Neutrophil (primary cell): ENCODE results near the gene RTKN2.

Source experiments
- H3K27ac ChIP-seq: fragments of 200-600 bp; sonication (generic); 2 replicates; pipeline ENCODE4 v1.5.1; 2016; ENCODE audit warnings: mild to moderate bottlenecking, moderate library complexity
- H3K27me3 ChIP-seq: fragments of 200-600 bp; sonication (generic); 2 replicates; pipeline ENCODE4 v1.6.0; 2016; ENCODE audit warnings: mild to moderate bottlenecking
- H3K36me3 ChIP-seq: fragments of 200-600 bp; sonication (generic); 2 replicates; pipeline ENCODE4 v1.5.1; 2017
- H3K4me1 ChIP-seq, 2 experiments: fragments of 200-600 bp in 1 of 2; sonication (generic) in 1 of 2; 1 replicate in 1 of 2; 2 replicates in 1 of 2; pipeline versions ENCODE4 v1.5.1 to v1.6.1; 2013 to 2016; ENCODE audit warnings: low read depth in 1 of 2, low read length in 1 of 2, mild to moderate bottlenecking in 1 of 2, moderate library complexity in 1 of 2; ENCODE audit not compliant: control insufficient read depth in 1 of 2, insufficient read depth in 1 of 2
- H3K4me3 ChIP-seq, 2 experiments: fragments of 200-600 bp in 1 of 2; sonication (generic) in 1 of 2; 1 replicate in 1 of 2; 2 replicates in 1 of 2; pipeline ENCODE4 v1.5.1; 2013 to 2016; ENCODE audit warnings: low read depth in 1 of 2, low read length in 1 of 2, mild to moderate bottlenecking in 1 of 2, moderate library complexity in 1 of 2
- H3K9me3 ChIP-seq: fragments of 200-600 bp; sonication (generic); 2 replicates; pipeline ENCODE4 v1.5.1; 2016
- TF ChIP-seq, protein P1 (sequence below): fragments of 200-600 bp; sonication (generic); IDR thresholded peaks from 2 replicates; pipeline ENCODE4 v1.5.1; 2016; ENCODE audit warnings: antibody characterized with exemption

RTKN2 gene

DNA sequence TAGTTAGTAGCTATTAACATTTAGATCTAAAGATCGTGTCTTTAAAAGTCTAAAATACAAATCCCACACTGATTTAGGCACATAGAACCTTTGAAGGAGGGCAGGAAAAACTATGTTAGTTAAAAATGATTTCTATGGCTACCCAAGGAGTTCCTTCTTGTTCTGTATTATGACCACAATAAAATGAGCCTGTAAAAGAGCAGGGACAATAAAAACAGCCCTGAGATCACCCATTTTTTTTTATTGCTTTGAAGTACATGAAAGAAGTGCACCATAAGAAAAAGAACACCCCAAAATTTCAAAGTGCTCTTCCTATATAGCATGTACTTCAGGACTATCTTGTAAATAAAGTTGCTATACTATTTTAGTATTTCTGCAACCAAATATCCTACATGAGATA, 29.8 kb downstream of the RTKN2 start:
- no peak overlapping the region for H3K27ac ChIP-seq
- peaks cover 14 to 16% of the 10 kb centered on the region in 2 experiments for H3K4me1 ChIP-seq

DNA sequence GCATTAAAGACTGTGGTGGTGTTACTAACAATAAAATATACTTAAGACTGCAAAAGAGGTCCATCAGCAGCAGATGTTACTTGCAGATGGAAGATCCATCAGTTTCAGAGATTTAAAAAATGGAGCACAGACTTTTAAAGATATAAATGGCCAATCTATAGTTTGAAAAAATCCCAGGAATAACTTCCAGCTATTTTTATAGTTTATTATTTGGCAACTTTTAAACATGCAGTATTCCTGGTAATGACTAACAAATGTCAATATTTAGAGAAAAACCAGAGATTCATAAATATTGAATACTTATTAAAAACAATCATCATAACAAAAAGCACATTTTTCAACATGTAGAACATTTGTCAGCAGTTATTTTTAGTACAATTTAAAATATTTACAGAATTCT, 30.7 kb downstream of the RTKN2 start:
- Histone ChIP-seq H3K27ac (no peak overlapping the region), H3K4me1 (peaks cover 5 to 7% of the 10 kb centered on the region in 2 experiments)
- TF ChIP-seq, protein P1, sequence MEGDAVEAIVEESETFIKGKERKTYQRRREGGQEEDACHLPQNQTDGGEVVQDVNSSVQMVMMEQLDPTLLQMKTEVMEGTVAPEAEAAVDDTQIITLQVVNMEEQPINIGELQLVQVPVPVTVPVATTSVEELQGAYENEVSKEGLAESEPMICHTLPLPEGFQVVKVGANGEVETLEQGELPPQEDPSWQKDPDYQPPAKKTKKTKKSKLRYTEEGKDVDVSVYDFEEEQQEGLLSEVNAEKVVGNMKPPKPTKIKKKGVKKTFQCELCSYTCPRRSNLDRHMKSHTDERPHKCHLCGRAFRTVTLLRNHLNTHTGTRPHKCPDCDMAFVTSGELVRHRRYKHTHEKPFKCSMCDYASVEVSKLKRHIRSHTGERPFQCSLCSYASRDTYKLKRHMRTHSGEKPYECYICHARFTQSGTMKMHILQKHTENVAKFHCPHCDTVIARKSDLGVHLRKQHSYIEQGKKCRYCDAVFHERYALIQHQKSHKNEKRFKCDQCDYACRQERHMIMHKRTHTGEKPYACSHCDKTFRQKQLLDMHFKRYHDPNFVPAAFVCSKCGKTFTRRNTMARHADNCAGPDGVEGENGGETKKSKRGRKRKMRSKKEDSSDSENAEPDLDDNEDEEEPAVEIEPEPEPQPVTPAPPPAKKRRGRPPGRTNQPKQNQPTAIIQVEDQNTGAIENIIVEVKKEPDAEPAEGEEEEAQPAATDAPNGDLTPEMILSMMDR = no peak

More for the DNA sequence above, 29.8 kb downstream of the RTKN2 start:
- Histone ChIP-seq H3K36me3 (no peaks in the 10 kb centered on the region), H3K9me3 (no peaks in the 10 kb centered on the region), H3K27me3 (no peaks in the 10 kb centered on the region), H3K4me3 (no peak overlapping the region)
- TF ChIP-seq, protein P1 = no peak

DNA sequence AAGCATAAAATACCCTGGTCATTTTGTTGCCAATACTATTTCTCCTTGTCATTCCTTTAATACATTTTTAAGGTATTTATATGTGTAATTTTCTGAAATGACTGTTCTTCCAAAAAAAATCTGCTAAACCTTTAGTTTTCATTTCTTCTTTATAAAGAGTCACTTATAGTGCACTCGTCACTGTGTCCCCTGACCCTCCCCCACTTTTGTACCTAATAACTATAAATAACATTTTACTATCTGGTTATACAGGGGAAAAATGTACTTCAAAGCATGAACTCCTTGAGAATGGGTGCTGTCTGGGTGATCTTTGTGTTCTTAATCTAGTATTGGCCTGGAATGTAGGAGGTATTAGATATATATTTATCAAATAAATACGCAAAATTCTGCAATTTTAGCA, 31.1 kb downstream of the RTKN2 start:
- TF ChIP-seq, protein P1 = no peak
- Histone ChIP-seq H3K9me3 (no peaks in the 10 kb centered on the region), H3K27ac (no peak overlapping the region), H3K4me3 (no peak overlapping the region), H3K27me3 (no peaks in the 10 kb centered on the region), H3K4me1 (peaks cover 2% of the 10 kb centered on the region in 2 experiments), H3K36me3 (no peaks in the 10 kb centered on the region)

More for the DNA sequence above, 30.7 kb downstream of the RTKN2 start:
- Histone ChIP-seq H3K27me3 (no peaks in the 10 kb centered on the region), H3K9me3 (no peaks in the 10 kb centered on the region), H3K36me3 (no peaks in the 10 kb centered on the region), H3K4me3 (no peak overlapping the region)

DNA sequence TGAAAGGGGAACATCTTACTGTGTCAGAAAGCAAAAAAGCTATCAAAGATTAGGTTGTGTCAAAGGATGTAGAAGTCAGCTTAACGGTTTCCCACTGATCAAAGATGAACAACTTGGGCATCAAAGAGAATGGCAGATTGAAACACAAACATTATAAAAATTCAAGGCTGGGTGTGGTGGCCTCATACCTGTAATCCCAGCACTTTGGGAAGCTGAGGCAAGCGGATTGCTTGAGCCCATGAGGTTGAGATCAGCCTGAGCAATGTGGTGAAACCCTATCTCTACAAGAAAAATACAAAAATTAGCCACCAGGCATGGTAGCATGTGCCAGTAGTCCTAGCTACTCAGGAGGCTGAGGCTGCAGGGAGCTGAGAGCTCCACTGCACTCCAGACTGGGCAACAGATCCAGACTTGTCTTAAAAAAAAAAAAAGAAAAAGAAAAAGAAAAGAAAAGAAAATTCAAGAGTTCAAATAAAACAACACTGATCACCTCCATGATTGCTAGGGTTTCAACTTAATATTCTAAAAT, 34.5 kb downstream of the RTKN2 start:
- TF ChIP-seq, protein P1 = no peak
- H3K9me3 ChIP-seq = no peaks in the 10 kb centered on the region
- H3K4me3 ChIP-seq = no peak overlapping the region
- H3K27ac ChIP-seq = no peak overlapping the region
- H3K4me1 ChIP-seq = no peaks in the 10 kb centered on the region
- no peaks in the 10 kb centered on the region for H3K27me3 ChIP-seq
- H3K36me3 ChIP-seq = no peaks in the 10 kb centered on the region

DNA sequence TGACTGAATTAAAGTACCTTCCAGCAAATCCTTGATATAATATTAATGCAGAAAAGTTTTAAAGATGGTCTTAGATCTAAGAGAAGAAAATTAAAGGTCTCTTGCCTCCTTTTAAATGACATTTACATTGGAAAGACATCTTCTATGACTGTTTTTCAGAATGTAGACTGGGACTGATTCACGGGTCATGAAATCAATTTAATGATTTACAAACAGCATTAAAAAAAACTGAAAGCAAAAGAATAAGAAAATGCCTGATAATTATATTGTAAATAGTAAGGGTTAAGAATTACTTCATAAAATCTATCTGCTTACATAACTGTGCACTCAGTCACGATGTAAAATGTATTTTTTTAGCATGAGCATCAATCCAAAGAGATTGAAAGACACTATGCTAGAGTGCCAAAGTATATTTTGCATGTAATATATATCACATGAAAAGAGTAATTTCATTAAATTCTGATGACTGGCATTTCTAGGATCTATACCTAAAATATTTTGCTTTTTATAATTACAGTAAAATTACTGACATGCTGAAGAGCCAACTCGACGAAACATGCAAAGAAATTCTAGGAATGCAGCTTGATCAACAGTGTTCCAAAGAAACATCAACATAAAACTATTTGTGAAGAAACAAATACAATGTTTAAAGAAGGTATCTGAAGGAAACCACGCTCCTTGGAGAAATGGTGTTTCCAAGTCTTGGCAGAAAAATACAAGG, 35.1 kb downstream of the RTKN2 start:
- Histone ChIP-seq H3K36me3 (no peaks in the 10 kb centered on the region), H3K27ac (no peak overlapping the region), H3K4me1 (no peaks in the 10 kb centered on the region), H3K4me3 (no peak overlapping the region), H3K9me3 (no peaks in the 10 kb centered on the region), H3K27me3 (no peaks in the 10 kb centered on the region)
- TF ChIP-seq, protein P1 = no peak
